SK-N-SH (cell line): ENCODE results near the gene JAZF1.

ENCODE experiments used
- MAX ChIP-seq: IDR thresholded peaks from 2 replicates; pipeline ENCODE4 v1.4.0; 2012; ENCODE audit warnings: low read depth
- RAD21 ChIP-seq: IDR thresholded peaks from 2 replicates; pipeline ENCODE4 v1.6.1; 2012; ENCODE audit warnings: mild to moderate bottlenecking, low read length

- TF ChIP-seq RAD21 (no peak), MAX (no peak)
These were observed 218.3 kb downstream of the JAZF1 start for GRCh38 chr7:27962273-27962672.
